IMR-90 (cell line): ENCODE data around the gene TOR3A. TPM values are rescaled to one million over a fixed set of nuclear protein-coding genes. Genes with fewer than 3 reads are reported as not detected.

Source experiments
- ATAC-seq: fragments of 200-7000 bp; cut with Tn5 transposase; 2 replicates; pipeline ENCODE4 v1.9.1; 2020; ENCODE audit warnings: low read depth, mild to moderate bottlenecking, moderate library complexity
- BruUV-seq: library from RNA; stranded (reverse); fragments of 400-500 nt; replicated peaks from 2 replicates; lab custom pipeline; 2021; lab: Mats Ljungman, UMichigan
- CTCF ChIA-PET: fragments of 300-600 bp; formaldehyde crosslinking; extraction: SDS; loops from one replicate; lab custom pipeline; 2021; ENCODE audit warnings: antibody characterized with exemption; lab: Yijun Ruan, JAX
- POLR2A ChIA-PET: fragments of 300-600 bp; sonication (Branson Sonifier 250); formaldehyde crosslinking; loops from one replicate; lab custom pipeline; 2022; ENCODE audit warnings: antibody characterized with exemption; ENCODE audit not compliant: unreplicated experiment; lab: Charles Lee
- DNase-seq: peaks from one replicate; pipeline ENCODE4 v3.0.0; 2013
- H2AFZ ChIP-seq: replicated peaks from 2 replicates; pipeline ENCODE3; 2013; ENCODE audit warnings: low read length, mild to moderate bottlenecking; ENCODE audit not compliant: poor library complexity
- H2AK5ac ChIP-seq: 2 replicates; pipeline ENCODE4 v1.6.1; 2013; ENCODE audit warnings: low read depth, low read length, inconsistent platforms
- H2AK9ac ChIP-seq: replicated peaks from 2 replicates; pipeline ENCODE3; 2013; ENCODE audit warnings: mild to moderate bottlenecking, low read depth, low read length, moderate library complexity; ENCODE audit not compliant: poor library complexity
- H2BK120ac ChIP-seq: 2 replicates; pipeline ENCODE4 v1.6.1; 2013; ENCODE audit warnings: low read depth, low read length, inconsistent platforms
- H2BK15ac ChIP-seq: 3 replicates; pipeline ENCODE4 v1.6.1; 2013; ENCODE audit warnings: low read depth, low read length, inconsistent platforms
- H2BK20ac ChIP-seq: 2 replicates; pipeline ENCODE4 v1.6.1; 2013; ENCODE audit warnings: low read depth, mild to moderate bottlenecking, inconsistent platforms, low read length, moderate library complexity
- H2BK5ac ChIP-seq: 2 replicates; pipeline ENCODE4 v1.6.1; 2013; ENCODE audit warnings: mild to moderate bottlenecking, low read depth, low read length, inconsistent platforms; ENCODE audit not compliant: poor library complexity, severe bottlenecking
- H3K14ac ChIP-seq: replicated peaks from 2 replicates; pipeline ENCODE4 v1.6.1; 2013; ENCODE audit warnings: low read depth, low read length, inconsistent platforms
- H3K18ac ChIP-seq: 2 replicates; pipeline ENCODE4 v1.6.1; 2013; ENCODE audit warnings: low read depth, low read length, control low read depth
- H3K23ac ChIP-seq: 2 replicates; pipeline ENCODE4 v1.6.1; 2013; ENCODE audit warnings: low read depth, low read length, inconsistent platforms
- H3K27ac ChIP-seq: 2 replicates; pipeline ENCODE4 v1.5.1; 2013; ENCODE audit warnings: mild to moderate bottlenecking, control low read depth, low read length; ENCODE audit not compliant: insufficient read depth
- H3K27me3 ChIP-seq: 2 replicates; pipeline ENCODE4 v1.6.1; 2013; ENCODE audit warnings: low read length; ENCODE audit not compliant: control insufficient read depth, insufficient read depth
- H3K36me3 ChIP-seq: 2 replicates; pipeline ENCODE4 v1.6.1; 2013; ENCODE audit warnings: low read length, mixed read lengths; ENCODE audit not compliant: control insufficient read depth, insufficient read depth
- H3K4ac ChIP-seq: 2 replicates; pipeline ENCODE4 v1.6.1; 2013; ENCODE audit warnings: low read depth, low read length, inconsistent platforms
- H3K4me1 ChIP-seq: 2 replicates; pipeline ENCODE4 v1.6.1; 2013; ENCODE audit warnings: low read length, mixed read lengths; ENCODE audit not compliant: control insufficient read depth, insufficient read depth
- H3K4me2 ChIP-seq: 2 replicates; pipeline ENCODE4 v1.6.1; 2013; ENCODE audit warnings: low read depth, mild to moderate bottlenecking, control low read depth, low read length, moderate library complexity
- H3K4me3 ChIP-seq: 2 replicates; pipeline ENCODE4 v1.5.1; 2013; ENCODE audit warnings: low read depth, mild to moderate bottlenecking, control low read depth, low read length, moderate library complexity; ENCODE audit not compliant: insufficient read depth
- H3K56ac ChIP-seq: 2 replicates; pipeline ENCODE4 v1.6.1; 2013; ENCODE audit warnings: low read length, inconsistent platforms; ENCODE audit not compliant: insufficient read depth; ENCODE audit errors: extremely low read depth
- H3K79me1 ChIP-seq, 2 experiments: 2 replicates each; pipeline ENCODE4 v1.6.1; 2013; ENCODE audit warnings: low read length in 2 of 2, inconsistent platforms in 1 of 2, low read depth in 1 of 2
- H3K9ac ChIP-seq: 2 replicates; pipeline ENCODE4 v1.6.1; 2013; ENCODE audit warnings: low read depth, low read length, control low read depth
- H3K9me1 ChIP-seq: 2 replicates; pipeline ENCODE4 v1.6.1; 2013; ENCODE audit warnings: low read length, inconsistent platforms; ENCODE audit not compliant: insufficient read depth
- H3K9me3 ChIP-seq: 2 replicates; pipeline ENCODE4 v1.6.1; 2013; ENCODE audit warnings: low read length; ENCODE audit not compliant: control insufficient read depth, insufficient read depth
- H4K20me1 ChIP-seq: 2 replicates; pipeline ENCODE4 v1.6.1; 2013; ENCODE audit warnings: low read length, inconsistent platforms; ENCODE audit not compliant: insufficient read depth
- H4K5ac ChIP-seq: 2 replicates; pipeline ENCODE4 v1.6.1; 2013; ENCODE audit warnings: mild to moderate bottlenecking, low read depth, low read length, control low read depth
- H4K8ac ChIP-seq, 2 experiments: 2 replicates each; pipeline ENCODE4 v1.6.1; 2013; ENCODE audit warnings: low read depth in 2 of 2, low read length in 2 of 2, control low read depth in 1 of 2, inconsistent platforms in 1 of 2
- H4K91ac ChIP-seq: 2 replicates; pipeline ENCODE4 v1.6.1; 2013; ENCODE audit warnings: low read depth, low read length, inconsistent platforms; ENCODE audit not compliant: insufficient read depth
- CTCF ChIP-seq: conservative IDR thresholded peaks from 2 replicates; pipeline ENCODE4 v1.5.1; 2012; ENCODE audit warnings: mild to moderate bottlenecking, low read depth, low read length, improper control_type of control experiment
- POLR2A ChIP-seq: IDR thresholded peaks from 2 replicates; pipeline ENCODE4 v1.6.1; 2012; ENCODE audit warnings: mild to moderate bottlenecking, low read depth, low read length
- RAD21 ChIP-seq: IDR thresholded peaks from 2 replicates; pipeline ENCODE4 v1.6.1; 2012; ENCODE audit warnings: low read length, improper control_type of control experiment
- RCOR1 ChIP-seq: IDR thresholded peaks from 2 replicates; pipeline ENCODE4 v1.6.1; 2012; ENCODE audit warnings: mild to moderate bottlenecking, low read length, improper control_type of control experiment; ENCODE audit not compliant: insufficient replicate concordance
- RFX5 ChIP-seq: IDR thresholded peaks from 2 replicates; pipeline ENCODE4 v1.8.0; 2012; ENCODE audit warnings: low read depth, mild to moderate bottlenecking, low read length, moderate library complexity
- SMC3 ChIP-seq: fragments of 150-350 bp; IDR thresholded peaks from 2 replicates; pipeline ENCODE4 v1.6.1; 2016; ENCODE audit warnings: low read depth, mild to moderate bottlenecking, antibody characterized with exemption, low read length, moderate library complexity
- WGBS, 2 experiments: methylation state at CpG; one replicate each; pipeline versions ENCODE4 v1.1.5 to v1.1.7; 2013; ENCODE audit warnings: missing lambda C conversion rate in 2 of 2; ENCODE audit not compliant: insufficient read length in 1 of 2; ENCODE audit errors: extremely low coverage in 2 of 2; 5-methylcytosine and 5-hydroxymethylcytosine counted together
- dilution Hi-C: fragments of 300-500 bp; cut with HindIII; formaldehyde crosslinking; loops from one replicate; pipeline ENCODE4 v1.14.3; 2018; ENCODE audit warnings: low sequenced_read_pairs; ENCODE audit not compliant: unreplicated experiment
- in situ Hi-C: fragments of 300-500 bp; cut with MboI; formaldehyde crosslinking; loops from 3 replicates; pipeline ENCODE4 v1.14.3; 2019; ENCODE audit warnings: low sequenced_read_pairs, inconsistent platforms, mixed read lengths
- intact Hi-C: fragments of 100-400 bp; cut with micrococcal nuclease; formaldehyde crosslinking; loops from 2 replicates; pipeline ENCODE4 v1.10.0; 2022
- polyA plus RNA-seq, 3 experiments: library from polyadenylated mRNA; depleted of rRNA; stranded (reverse); fragments of >200 nt; gene quantifications; 2 replicates each; pipeline ENCODE4 v1.2.3, GENCODE V29; 2012; ENCODE audit warnings: low replicate concordance in 1 of 3
- total RNA-seq: library from RNA; depleted of rRNA; stranded (reverse); fragments of >200 nt; gene quantifications from 2 replicates; pipeline ENCODE4 v1.2.3, GENCODE V29; 2012

TOR3A gene
- total and polyA plus RNA-seq, 2 of the 4 experiments (the other 2 are of a cell fraction) = 16.8 to 22.2 TPM

DNA sequence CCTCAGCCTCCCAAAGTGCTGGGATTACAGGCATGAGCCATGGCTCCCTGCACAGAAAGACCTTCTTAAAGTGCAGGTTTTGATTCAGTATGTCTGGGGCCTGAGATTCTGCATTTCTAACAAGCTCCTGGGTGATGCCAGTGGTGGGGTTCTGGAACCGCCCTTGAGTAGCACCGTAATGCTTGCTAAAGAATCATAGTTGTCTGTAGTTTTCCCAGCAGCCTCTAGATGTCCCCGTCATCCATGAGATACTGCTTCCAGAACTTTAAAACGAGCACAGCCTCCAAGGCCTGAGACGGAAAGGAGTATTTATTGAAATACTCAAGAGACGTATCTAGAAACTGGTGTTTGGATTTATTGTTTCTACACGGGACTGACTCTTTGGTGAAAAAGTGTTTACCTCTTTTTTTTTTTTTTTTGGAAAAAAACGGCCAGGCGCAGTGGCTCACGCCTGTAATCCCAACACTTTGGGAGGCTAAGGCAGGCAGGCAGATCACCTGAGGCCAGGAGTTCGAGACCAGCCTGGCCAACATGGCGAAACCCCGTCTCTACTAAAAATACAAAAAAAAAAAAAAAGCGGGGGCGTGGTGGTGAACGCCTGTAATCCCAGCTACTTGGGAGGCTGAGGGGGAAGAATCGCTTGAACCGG lies 2.6 kb upstream of the TOR3A start:
- Histone ChIP-seq H4K8ac (no peak overlapping the region), H3K9ac (no peak overlapping the region), H2BK5ac (no peak overlapping the region), H4K5ac (no peak overlapping the region), H3K56ac (no peak overlapping the region), H3K9me3 (no peaks in the 10 kb centered on the region), H4K20me1 (no peaks in the 10 kb centered on the region; the same call in 1 of the 2 replicates), H3K23ac (no peak overlapping the region), H3K27ac (no peak overlapping the region), H2BK20ac (no peak overlapping the region), H3K4ac (no peak overlapping the region), H3K4me3 (no peak overlapping the region), H3K27me3 (no peaks in the 10 kb centered on the region), H2BK15ac (no peak overlapping the region), H3K14ac (no peak overlapping the region), H3K4me1 (peaks cover 12% of the 10 kb centered on the region), H2AK9ac (no peak overlapping the region), H3K9me1 (no peaks in the 10 kb centered on the region; the same call in 1 of the 2 replicates), H3K36me3 (no peaks in the 10 kb centered on the region; the same call in 1 of the 2 replicates), H2AFZ (no peak overlapping the region), H4K91ac (no peak overlapping the region), H3K4me2 (no peak overlapping the region), H3K18ac (no peak overlapping the region), H3K79me1 (peaks cover 14 to 29% of the 10 kb centered on the region in 2 experiments), H2AK5ac (no peak overlapping the region), H2BK120ac (no peak overlapping the region)
- ATAC-seq = peak; percentile 38
- intact Hi-C loops (loop anchor here (1.0 to 5.0 kb wide), 4 partner anchors 42 to 290 kb away; partner anchors contain the start of gene FAM20B), dilution Hi-C loops (no loop called here), in situ Hi-C loops (loop anchor here (5.0 kb wide), 1 partner anchor 288 kb away; the partner anchor contains the start of gene AXDND1)
- DNase-seq = peak; percentile 81
- no CpG with 5 or more reads among the region's 18 CpGs for WGBS, 2 experiments
- no TSS peak for BruUV-seq
- ChIA-PET CTCF (interaction anchor here (0.5 to 1.1 kb wide), 4 partner anchors 115 to 779 kb away, joined by 3 to 5 read pairs (median 3); no protein-coding TSS in a partner anchor), POLR2A (no interaction called here)
- TF ChIP-seq RCOR1 (no peak), CTCF (peak; percentile 79), SMC3 (peak; percentile 77), POLR2A (0 out of 2 replicates have a peak, but pooled peaks have one; percentile 25), RFX5 (no peak), RAD21 (peak; percentile 85)
